ENCODE measurements around the gene TMEM121B. TPM values are rescaled to one million over a fixed set of nuclear protein-coding genes. Genes with fewer than 3 reads are reported as not detected.

TMEM121B gene
- total RNA-seq, 4 donors from 2014 or later, result 0.12 to 0.57 (median 0.20) TPM

DNA sequence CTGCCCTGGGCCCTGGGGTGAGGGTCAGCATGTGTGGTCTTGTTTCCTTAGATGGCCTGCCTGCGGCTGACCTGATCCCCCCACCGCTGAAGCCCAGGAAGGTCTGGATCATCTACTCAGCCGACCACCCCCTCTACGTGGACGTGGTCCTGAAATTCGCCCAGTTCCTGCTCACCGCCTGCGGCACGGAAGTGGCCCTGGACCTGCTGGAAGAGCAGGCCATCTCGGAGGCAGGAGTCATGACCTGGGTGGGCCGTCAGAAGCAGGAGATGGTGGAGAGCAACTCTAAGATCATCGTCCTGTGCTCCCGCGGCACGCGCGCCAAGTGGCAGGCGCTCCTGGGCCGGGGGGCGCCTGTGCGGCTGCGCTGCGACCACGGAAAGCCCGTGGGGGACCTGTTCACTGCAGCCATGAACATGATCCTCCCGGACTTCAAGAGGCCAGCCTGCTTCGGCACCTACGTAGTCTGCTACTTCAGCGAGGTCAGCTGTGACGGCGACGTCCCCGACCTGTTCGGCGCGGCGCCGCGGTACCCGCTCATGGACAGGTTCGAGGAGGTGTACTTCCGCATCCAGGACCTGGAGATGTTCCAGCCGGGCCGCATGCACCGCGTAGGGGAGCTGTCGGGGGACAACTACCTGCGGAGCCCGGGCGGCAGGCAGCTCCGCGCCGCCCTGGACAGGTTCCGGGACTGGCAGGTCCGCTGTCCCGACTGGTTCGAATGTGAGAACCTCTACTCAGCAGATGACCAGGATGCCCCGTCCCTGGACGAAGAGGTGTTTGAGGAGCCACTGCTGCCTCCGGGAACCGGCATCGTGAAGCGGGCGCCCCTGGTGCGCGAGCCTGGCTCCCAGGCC is 12.7 kb downstream of the TMEM121B start:
- Histone ChIP-seq H3K27me3 (no peaks in the 10 kb centered on the region), H3K4me3 (no peak overlapping the region), H3K9me3 (no peaks in the 10 kb centered on the region), H3K36me3 (peaks cover 17 to 73% (median 19%) of the 10 kb centered on the region in 3 donors), H3K27ac (peak overlapping the region in 1 of 4 donors; percentile 13), H3K4me1 (no peaks in the 10 kb centered on the region)
- TF ChIP-seq, protein P1, sequence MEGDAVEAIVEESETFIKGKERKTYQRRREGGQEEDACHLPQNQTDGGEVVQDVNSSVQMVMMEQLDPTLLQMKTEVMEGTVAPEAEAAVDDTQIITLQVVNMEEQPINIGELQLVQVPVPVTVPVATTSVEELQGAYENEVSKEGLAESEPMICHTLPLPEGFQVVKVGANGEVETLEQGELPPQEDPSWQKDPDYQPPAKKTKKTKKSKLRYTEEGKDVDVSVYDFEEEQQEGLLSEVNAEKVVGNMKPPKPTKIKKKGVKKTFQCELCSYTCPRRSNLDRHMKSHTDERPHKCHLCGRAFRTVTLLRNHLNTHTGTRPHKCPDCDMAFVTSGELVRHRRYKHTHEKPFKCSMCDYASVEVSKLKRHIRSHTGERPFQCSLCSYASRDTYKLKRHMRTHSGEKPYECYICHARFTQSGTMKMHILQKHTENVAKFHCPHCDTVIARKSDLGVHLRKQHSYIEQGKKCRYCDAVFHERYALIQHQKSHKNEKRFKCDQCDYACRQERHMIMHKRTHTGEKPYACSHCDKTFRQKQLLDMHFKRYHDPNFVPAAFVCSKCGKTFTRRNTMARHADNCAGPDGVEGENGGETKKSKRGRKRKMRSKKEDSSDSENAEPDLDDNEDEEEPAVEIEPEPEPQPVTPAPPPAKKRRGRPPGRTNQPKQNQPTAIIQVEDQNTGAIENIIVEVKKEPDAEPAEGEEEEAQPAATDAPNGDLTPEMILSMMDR (IDR thresholded peaks at IDR 0.05), result no peak
- TF ChIP-seq POLR2A (IDR thresholded peaks at IDR 0.05), result no peak
- intact Hi-C loops (cut with DNase I), result no loop called here
- no peak for DNase-seq
- WGBS, 2 donors, result 94 to 99% methylated on average over 14 to 29 of the region's 66 CpGs

DNA sequence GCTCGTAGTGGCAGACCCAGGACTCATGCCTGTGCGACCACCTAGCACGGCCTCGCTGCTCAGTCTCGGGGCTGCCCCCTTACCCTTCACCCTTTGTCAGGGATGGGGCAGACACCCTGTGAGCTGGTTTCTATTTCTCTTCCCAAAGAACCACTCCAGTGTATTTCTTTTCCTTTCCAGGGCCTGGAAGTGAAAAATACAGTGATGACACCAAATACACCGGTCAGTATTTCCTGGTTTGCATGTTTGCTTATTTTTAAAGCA is 13.7 kb downstream of the TMEM121B start:
- no peaks in the 10 kb centered on the region for H3K9me3 ChIP-seq
- intact Hi-C loops (cut with DNase I), result no loop called here
- no peak for TF ChIP-seq POLR2A (IDR thresholded peaks at IDR 0.05)
- H3K4me1 ChIP-seq, result no peaks in the 10 kb centered on the region
- 77 to 89% methylated on average over 6 of the region's 6 CpGs for WGBS, 2 donors
- peaks cover 23 to 83% (median 24%) of the 10 kb centered on the region in 3 donors for H3K36me3 ChIP-seq
- DNase-seq, result no peak
- no peaks in the 10 kb centered on the region for H3K27me3 ChIP-seq
- no peak overlapping the region for H3K4me3 ChIP-seq
- H3K27ac ChIP-seq, result peak overlapping the region in 2 of 4 donors; percentile 13 to 32

DNA sequence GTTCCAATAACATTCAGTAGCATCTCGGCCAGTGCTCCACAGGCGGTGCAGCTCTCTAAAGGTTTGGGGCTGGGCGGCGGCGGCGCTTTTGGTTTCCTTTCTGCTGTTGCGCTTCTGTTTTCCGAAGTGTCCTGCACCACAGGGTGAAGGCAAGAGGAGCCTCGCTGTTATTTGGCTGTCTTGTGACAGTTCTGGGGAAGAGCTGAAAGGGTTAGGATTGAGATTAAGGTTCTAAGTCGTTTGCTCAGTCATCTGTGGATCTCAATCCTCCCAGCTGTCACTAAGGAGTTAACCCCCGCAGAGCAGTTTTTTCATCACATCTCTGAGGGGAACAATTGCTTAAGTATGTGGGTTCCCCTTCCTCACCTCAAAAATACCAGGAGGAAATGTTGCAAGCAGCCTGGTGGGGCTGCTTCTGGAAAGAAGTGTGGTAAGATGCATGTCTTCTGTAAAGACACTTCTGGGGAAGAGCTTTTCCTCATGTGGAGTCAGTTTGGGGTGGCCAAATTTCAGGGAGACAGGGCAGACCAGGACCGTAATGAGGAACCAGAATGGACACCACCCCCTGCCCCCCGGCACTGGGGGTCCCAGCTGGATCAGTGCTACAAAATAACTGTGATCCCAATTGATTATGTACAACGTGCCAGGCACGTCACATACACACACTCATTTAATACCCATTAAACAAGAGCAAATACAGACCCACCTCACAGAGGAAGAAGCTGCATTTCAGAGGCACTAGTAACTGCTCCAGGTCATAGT is 14.2 kb downstream of the TMEM121B start:
- H3K9me3 ChIP-seq, result no peaks in the 10 kb centered on the region
- peaks cover 0 to 3% (median 0%) of the 10 kb centered on the region in 3 donors for H3K4me1 ChIP-seq
- H3K4me3 ChIP-seq, result no peak overlapping the region
- H3K27ac ChIP-seq, result peak overlapping the region in 2 of 4 donors; percentile 17 to 37
- WGBS, 2 donors, result 55 to 78% methylated on average over 14 to 15 of the region's 15 CpGs
- intact Hi-C loops (cut with DNase I), result no loop called here
- peaks cover 26 to 88% (median 29%) of the 10 kb centered on the region in 3 donors for H3K36me3 ChIP-seq
- H3K27me3 ChIP-seq, result no peaks in the 10 kb centered on the region
- TF ChIP-seq, protein P1 (IDR thresholded peaks at IDR 0.05), result no peak
- no peak for TF ChIP-seq POLR2A (IDR thresholded peaks at IDR 0.05)
- no peak for DNase-seq

DNA sequence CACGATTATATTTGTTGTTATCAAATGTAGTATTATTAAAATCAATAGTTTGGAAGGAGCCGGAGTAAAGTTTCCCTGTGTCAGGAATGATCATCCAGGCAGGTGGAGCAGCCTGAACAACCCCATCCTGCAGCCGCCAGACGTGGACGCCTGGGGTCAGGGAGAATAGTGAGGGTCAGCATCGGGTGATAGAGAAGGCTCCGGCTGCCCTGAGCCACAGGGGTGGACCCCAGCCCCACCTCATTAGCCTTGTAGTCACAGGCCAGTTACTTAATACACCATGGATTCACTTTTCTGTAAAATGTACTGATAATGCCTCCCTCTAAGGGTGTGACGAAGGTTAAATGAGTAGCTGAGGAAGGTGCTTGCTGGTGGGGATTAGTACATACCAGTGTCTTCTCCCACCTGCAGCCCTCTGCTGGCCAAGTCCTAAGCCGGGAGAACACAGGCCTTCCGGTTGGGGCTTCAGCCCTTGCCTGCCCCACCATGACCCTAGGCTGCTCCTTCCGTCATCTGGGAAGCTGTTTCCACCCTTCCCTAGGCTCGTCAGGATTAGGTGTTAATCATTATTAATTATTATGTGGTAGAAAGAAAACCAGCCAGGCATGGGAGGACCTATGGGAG is 14.9 kb downstream of the TMEM121B start:
- Histone ChIP-seq H3K4me3 (no peak overlapping the region), H3K9me3 (no peaks in the 10 kb centered on the region), H3K36me3 (peaks cover 30 to 95% (median 34%) of the 10 kb centered on the region in 3 donors), H3K27me3 (no peaks in the 10 kb centered on the region), H3K4me1 (peaks cover 0 to 5% (median 0%) of the 10 kb centered on the region in 3 donors), H3K27ac (peak overlapping the region in 2 of 4 donors; percentile 17 to 37)
- no peak for TF ChIP-seq POLR2A (IDR thresholded peaks at IDR 0.05)
- TF ChIP-seq, protein P1 (IDR thresholded peaks at IDR 0.05), result no peak
- no peak for DNase-seq
- WGBS, 2 donors, result 68 to 90% methylated on average over 9 of the region's 12 CpGs
- intact Hi-C loops (cut with DNase I), result no loop called here

DNA sequence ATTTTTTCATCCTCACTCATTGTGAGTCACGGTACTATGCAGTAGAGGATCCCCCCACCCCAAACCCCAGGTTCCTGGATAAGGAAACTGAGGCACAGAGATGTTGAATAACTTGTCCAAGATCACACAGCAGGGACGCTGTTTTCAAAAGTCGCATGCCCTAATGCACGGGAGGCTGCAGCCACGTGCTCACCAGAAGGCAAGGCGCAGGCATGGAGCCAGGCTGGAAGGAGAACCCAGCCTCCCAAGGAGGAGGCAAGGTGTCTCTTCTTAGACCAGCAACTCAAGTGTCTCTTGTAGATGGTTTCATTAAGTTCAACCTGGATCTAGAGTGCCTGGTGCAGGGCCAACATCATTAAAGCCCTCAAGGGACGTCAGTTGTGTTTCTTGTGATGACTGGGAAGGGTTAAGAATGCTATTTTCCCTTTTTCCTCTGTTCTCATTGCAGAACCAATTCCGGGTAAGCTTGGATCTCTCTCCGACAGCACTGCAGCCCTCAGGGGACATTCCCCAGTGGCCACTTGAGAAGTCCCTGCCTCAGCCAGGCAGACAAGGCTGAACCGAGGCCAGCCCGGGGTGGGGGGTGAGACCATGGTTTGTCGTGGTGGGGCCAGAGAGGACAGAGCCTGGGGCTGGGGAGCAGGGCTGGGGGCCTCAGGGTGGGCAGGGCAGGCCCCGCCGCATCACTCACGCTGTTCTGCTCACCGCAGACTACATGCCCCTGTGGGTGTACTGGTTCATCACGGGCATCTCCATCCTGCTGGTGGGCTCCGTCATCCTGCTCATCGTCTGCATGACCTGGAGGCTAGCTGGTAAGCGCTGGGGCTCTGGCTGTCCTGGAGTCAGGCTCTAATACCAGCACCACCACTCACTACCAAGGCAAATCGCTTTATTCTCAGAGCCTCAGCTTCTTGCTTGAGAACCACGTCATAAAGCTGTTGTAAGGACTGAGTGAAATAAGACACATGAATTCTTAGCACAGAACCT is 15.7 kb downstream of the TMEM121B start:
- Histone ChIP-seq H3K9me3 (no peaks in the 10 kb centered on the region), H3K27ac (no peak overlapping the region), H3K4me1 (peaks cover 0 to 5% (median 0%) of the 10 kb centered on the region in 3 donors), H3K4me3 (no peak overlapping the region), H3K27me3 (no peaks in the 10 kb centered on the region), H3K36me3 (peaks cover 34 to 96% (median 40%) of the 10 kb centered on the region in 3 donors)
- DNase-seq, result no peak
- intact Hi-C loops (cut with DNase I), result no loop called here
- TF ChIP-seq POLR2A (IDR thresholded peaks at IDR 0.05), result no peak
- TF ChIP-seq, protein P1 (IDR thresholded peaks at IDR 0.05), result no peak
- 83 to 94% methylated on average over 4 to 14 of the region's 22 CpGs for WGBS, 2 donors
